GM12875 (cell line): ENCODE measurements around the gene ABHD17A.

Source experiments
- H3K4me3 ChIP-seq: one replicate; pipeline ENCODE4 v1.5.1; 2011; ENCODE audit warnings: low read depth, low read length, control low read depth
- TF ChIP-seq, protein P1 (sequence below): IDR thresholded peaks from 2 replicates; pipeline ENCODE4 v1.5.1; 2011; ENCODE audit warnings: low read depth, mild to moderate bottlenecking, control low read depth, inconsistent platforms, low read length, moderate library complexity, borderline replicate concordance; ENCODE audit not compliant: insufficient read depth

ABHD17A gene

GRCh38 chr19:1853295-1854038 lies 31.8 kb downstream of the ABHD17A start:
- H3K4me3 ChIP-seq, result no peak overlapping the region
- TF ChIP-seq, protein P1, sequence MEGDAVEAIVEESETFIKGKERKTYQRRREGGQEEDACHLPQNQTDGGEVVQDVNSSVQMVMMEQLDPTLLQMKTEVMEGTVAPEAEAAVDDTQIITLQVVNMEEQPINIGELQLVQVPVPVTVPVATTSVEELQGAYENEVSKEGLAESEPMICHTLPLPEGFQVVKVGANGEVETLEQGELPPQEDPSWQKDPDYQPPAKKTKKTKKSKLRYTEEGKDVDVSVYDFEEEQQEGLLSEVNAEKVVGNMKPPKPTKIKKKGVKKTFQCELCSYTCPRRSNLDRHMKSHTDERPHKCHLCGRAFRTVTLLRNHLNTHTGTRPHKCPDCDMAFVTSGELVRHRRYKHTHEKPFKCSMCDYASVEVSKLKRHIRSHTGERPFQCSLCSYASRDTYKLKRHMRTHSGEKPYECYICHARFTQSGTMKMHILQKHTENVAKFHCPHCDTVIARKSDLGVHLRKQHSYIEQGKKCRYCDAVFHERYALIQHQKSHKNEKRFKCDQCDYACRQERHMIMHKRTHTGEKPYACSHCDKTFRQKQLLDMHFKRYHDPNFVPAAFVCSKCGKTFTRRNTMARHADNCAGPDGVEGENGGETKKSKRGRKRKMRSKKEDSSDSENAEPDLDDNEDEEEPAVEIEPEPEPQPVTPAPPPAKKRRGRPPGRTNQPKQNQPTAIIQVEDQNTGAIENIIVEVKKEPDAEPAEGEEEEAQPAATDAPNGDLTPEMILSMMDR, result peak; percentile 96

DNA sequence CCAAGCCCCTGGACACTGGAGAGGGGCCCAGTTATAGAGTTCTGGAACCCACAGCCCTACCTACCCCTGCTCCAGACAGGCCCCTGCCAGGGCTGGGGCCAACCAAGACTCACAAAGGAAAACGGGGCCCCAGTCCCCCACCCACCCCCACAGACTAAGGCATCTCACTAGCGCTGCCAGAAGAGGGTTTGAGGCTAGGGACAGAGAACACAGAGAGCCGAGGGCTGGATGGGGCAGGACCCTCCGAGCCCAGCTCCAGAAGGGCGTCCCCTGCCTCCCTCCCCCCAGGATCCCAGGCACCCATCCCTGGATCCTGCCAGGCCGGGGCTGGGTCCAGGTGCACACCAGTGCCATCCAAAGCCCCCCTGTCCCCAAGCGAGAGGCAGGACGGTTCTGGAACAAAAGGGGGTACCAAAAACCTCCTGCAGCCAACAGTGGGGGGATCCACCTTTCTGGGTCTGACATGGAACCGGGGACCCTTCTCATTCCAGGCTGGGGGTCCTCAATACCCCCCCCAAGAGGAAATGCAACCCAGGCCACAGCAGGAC lies 32.6 kb downstream of the ABHD17A start:
- no peak overlapping the region for H3K4me3 ChIP-seq

GRCh38 chr19:1851654-1852580 lies 33.4 kb downstream of the ABHD17A start:
- no peak overlapping the region for H3K4me3 ChIP-seq
- TF ChIP-seq, protein P1, result no peak

More for the DNA sequence above, 32.6 kb downstream of the ABHD17A start:
- TF ChIP-seq, protein P1, result no peak

- TF ChIP-seq, protein P1, result peak; percentile 40; the same call in 1 of the 2 replicates
- no peak overlapping the region for H3K4me3 ChIP-seq
Measured at GRCh38 chr19:1850809-1851653, 34.3 kb downstream of the ABHD17A start.

GRCh38 chr19:1849886-1850398 lies 35.4 kb downstream of the ABHD17A start:
- H3K4me3 ChIP-seq, result no peak overlapping the region
- TF ChIP-seq, protein P1, result no peak

- no peak overlapping the region for H3K4me3 ChIP-seq
- TF ChIP-seq, protein P1, result no peak
Measured at GRCh38 chr19:1849132-1849474, 36.2 kb downstream of the ABHD17A start.
